ENCODE measurements around the gene VIT. TPM values are rescaled to one million over a fixed set of nuclear protein-coding genes. Genes with fewer than 3 reads are reported as not detected.
"Not testable (repeated sequence)": the region's sequence is repeated elsewhere in the genome, so short reads cannot be mapped to it uniquely, and the experiment has no call there.

The VIT gene
- total RNA-seq, 4 donors from 2014 or later: 1.2 to 5.0 (median 3.8) TPM

DNA sequence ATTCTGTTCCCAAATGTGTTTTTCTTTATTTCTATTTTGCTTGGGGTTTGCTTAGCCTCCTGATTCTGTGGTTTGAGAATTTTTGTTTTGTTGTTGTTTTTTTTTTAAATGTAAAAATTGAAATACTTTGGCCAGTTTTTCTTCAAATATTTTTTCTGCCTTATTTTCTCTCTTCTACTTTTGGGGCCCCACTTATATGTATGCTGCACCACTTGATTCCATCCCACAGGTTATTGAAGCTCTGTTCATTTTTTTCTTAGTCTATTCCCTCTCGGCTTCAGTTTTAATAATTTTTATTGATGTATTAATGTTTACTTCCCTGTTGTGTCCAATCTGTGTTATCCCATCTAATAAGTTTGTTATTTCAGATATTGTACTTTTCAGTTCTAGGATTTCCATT is 17.7 kb upstream of the VIT start:
- TF ChIP-seq, protein P1, sequence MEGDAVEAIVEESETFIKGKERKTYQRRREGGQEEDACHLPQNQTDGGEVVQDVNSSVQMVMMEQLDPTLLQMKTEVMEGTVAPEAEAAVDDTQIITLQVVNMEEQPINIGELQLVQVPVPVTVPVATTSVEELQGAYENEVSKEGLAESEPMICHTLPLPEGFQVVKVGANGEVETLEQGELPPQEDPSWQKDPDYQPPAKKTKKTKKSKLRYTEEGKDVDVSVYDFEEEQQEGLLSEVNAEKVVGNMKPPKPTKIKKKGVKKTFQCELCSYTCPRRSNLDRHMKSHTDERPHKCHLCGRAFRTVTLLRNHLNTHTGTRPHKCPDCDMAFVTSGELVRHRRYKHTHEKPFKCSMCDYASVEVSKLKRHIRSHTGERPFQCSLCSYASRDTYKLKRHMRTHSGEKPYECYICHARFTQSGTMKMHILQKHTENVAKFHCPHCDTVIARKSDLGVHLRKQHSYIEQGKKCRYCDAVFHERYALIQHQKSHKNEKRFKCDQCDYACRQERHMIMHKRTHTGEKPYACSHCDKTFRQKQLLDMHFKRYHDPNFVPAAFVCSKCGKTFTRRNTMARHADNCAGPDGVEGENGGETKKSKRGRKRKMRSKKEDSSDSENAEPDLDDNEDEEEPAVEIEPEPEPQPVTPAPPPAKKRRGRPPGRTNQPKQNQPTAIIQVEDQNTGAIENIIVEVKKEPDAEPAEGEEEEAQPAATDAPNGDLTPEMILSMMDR (IDR thresholded peaks at IDR 0.05): no peak
- TF ChIP-seq POLR2A (IDR thresholded peaks at IDR 0.05): no peak
- H3K27ac ChIP-seq: no peak overlapping the region
- no peaks in the 10 kb centered on the region for H3K4me1 ChIP-seq
- peaks cover 0 to 4% (median 0%) of the 10 kb centered on the region in 4 donors for H3K9me3 ChIP-seq
- H3K36me3 ChIP-seq: no peaks in the 10 kb centered on the region
- DNase-seq: no peak
- no peaks in the 10 kb centered on the region for H3K27me3 ChIP-seq
- H3K4me3 ChIP-seq: no peak overlapping the region

DNA sequence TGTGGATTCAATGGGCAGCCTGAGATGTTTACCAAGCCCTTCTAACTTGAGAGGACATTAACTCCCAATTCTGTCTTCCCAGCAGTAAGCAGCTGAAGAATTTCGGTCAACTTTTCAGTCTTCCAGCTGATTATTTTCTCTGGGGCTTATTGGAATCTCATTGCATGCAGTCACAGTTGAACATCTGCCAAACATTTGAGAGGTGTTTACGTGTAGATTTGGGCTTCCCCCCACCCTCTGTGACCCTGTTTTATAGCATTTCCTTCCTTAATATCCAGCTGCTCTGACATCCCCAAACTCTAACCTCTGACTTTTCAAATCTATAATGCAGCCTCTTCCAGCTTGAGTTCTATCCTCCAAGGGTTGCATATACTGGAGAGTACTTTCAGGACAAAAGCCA is 16.5 kb upstream of the VIT start:
- no peaks in the 10 kb centered on the region for H3K4me1 ChIP-seq
- H3K27me3 ChIP-seq: no peaks in the 10 kb centered on the region
- H3K27ac ChIP-seq: no peak overlapping the region
- no peak for DNase-seq
- no peak for TF ChIP-seq POLR2A (IDR thresholded peaks at IDR 0.05)
- TF ChIP-seq, protein P1 (IDR thresholded peaks at IDR 0.05): no peak
- H3K4me3 ChIP-seq: no peak overlapping the region
- H3K9me3 ChIP-seq: peaks cover 0 to 4% (median 0%) of the 10 kb centered on the region in 4 donors
- H3K36me3 ChIP-seq: no peaks in the 10 kb centered on the region

DNA sequence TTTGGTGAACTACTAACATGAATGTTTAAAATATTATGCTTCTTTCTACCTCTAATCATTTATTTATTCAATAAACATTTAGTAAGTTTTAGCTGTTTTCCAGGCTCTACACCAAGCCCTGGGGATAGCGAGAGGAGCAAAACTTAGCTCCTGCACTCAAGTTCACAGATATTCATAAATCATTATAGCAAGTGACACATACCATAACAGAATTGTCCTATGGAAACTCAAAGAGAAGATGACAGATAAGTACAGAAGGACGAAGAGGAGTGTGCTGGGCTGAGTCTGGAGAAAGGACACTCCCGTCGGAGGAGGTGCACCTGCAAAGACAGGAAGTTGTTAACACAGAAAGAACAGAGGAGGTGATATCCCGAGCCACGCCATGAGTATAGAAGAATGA is 13.9 kb upstream of the VIT start:
- no peak overlapping the region for H3K27ac ChIP-seq
- no peak for DNase-seq
- TF ChIP-seq, protein P1 (IDR thresholded peaks at IDR 0.05): no peak
- no peak for TF ChIP-seq POLR2A (IDR thresholded peaks at IDR 0.05)
- no peaks in the 10 kb centered on the region for H3K36me3 ChIP-seq
- no peaks in the 10 kb centered on the region for H3K27me3 ChIP-seq
- H3K9me3 ChIP-seq: peaks cover 0 to 4% (median 0%) of the 10 kb centered on the region in 4 donors
- no peak overlapping the region for H3K4me3 ChIP-seq
- no peaks in the 10 kb centered on the region for H3K4me1 ChIP-seq

DNA sequence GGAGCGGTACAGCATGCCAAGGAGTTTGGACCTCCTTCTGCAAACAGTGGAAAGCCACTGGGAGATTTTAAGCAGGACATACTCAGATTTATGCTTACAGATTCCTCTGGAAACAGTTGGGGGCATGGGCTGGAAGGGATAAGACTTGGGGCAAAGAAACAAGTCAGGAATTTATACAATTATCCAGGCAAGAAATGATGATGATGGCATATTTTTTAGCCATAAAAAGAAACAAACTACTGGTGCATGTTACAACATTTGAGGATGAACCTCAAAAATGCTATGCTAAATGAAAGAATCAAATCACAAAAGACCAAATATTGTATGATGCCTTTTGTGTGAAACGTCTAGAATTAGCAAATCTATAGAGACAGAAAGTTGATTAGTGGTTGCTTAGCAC is 13.5 kb upstream of the VIT start:
- no peak for DNase-seq
- peaks cover 0 to 4% (median 0%) of the 10 kb centered on the region in 4 donors for H3K9me3 ChIP-seq
- no peaks in the 10 kb centered on the region for H3K36me3 ChIP-seq
- H3K27ac ChIP-seq: no peak overlapping the region
- H3K4me3 ChIP-seq: no peak overlapping the region
- no peaks in the 10 kb centered on the region for H3K4me1 ChIP-seq
- no peak for TF ChIP-seq POLR2A (IDR thresholded peaks at IDR 0.05)
- TF ChIP-seq, protein P1 (IDR thresholded peaks at IDR 0.05): no peak
- no peaks in the 10 kb centered on the region for H3K27me3 ChIP-seq

DNA sequence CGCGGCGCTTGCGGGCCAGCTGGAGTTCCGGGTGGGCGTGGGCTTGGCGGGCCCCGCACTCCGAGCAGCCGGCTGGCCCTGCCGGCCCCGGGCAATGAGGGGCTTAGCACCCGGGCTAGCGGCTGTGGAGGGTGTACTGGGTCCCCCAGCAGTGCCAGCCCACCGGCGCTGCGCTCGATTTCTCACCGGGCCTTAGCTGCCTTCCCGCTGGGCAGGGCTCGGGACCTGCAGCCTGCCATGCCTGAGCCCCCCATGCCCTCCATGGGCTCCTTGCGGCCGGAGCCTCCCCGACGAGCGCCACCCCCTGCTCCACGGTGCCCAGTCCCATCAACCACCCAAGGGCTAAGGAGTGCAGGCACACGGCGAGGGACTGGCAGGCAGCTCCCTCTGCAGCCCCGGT is 8.2 kb upstream of the VIT start:
- not testable (repeated sequence) for H3K27me3 ChIP-seq, H3K4me1 ChIP-seq, H3K9me3 ChIP-seq, DNase-seq, H3K36me3 ChIP-seq, H3K4me3 ChIP-seq, H3K27ac ChIP-seq

DNA sequence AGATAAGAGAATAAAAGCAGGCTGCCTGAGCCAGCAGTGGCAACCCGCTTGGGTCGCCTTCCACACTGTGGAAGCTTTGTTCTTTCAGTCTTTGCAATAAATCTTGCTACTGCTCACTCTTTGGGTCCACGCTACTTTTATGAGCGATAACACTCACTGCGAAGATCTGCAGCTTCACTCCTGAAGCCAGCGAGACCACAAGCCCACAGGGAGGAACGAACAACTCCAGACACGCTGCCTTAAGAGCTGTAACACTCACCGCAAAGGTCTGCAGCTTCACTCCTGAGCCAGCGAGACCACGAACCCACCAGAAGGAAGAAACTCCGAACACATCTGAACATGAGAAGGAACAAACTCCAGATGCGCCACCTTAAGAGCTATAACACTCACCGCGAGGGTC is 7.5 kb upstream of the VIT start:
- not testable (repeated sequence) for H3K4me3 ChIP-seq, H3K36me3 ChIP-seq, H3K4me1 ChIP-seq, DNase-seq, H3K27me3 ChIP-seq, H3K9me3 ChIP-seq, H3K27ac ChIP-seq

DNA sequence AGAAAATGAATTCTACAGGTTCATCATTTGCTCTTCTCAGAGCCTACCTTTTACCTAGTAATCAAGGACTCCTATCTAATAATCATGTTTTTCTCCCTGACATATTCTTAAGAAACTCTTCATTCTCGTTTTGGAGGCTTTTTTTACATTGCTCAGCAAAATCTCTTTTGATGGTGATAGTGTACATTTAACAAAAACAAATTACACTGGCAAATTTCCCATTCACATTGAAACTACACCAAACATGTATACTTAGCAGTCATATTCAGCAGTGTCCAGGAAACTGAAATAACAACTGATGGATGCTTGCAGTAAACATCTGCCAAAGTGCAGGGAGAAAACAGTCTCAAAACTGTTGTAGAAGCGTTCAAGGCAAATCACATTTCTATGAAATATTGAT is 4.4 kb upstream of the VIT start:
- Histone ChIP-seq H3K4me3 (no peak overlapping the region), H3K9me3 (no peaks in the 10 kb centered on the region), H3K36me3 (no peaks in the 10 kb centered on the region), H3K27me3 (no peaks in the 10 kb centered on the region), H3K27ac (no peak overlapping the region), H3K4me1 (no peaks in the 10 kb centered on the region)
- no peak for DNase-seq
- TF ChIP-seq, protein P1 (IDR thresholded peaks at IDR 0.05): no peak
- TF ChIP-seq POLR2A (IDR thresholded peaks at IDR 0.05): no peak

Measured in Peyer's patch (tissue), 4 donors.